GM21447 (cell line): ENCODE data around the gene LCN6.

Source experiments
- ATAC-seq: cut with Tn5 transposase; IDR thresholded peaks from one replicate; pipeline ENCODE4 v1.9.1; 2021; ENCODE audit not compliant: unreplicated experiment

LCN6 gene

DNA sequence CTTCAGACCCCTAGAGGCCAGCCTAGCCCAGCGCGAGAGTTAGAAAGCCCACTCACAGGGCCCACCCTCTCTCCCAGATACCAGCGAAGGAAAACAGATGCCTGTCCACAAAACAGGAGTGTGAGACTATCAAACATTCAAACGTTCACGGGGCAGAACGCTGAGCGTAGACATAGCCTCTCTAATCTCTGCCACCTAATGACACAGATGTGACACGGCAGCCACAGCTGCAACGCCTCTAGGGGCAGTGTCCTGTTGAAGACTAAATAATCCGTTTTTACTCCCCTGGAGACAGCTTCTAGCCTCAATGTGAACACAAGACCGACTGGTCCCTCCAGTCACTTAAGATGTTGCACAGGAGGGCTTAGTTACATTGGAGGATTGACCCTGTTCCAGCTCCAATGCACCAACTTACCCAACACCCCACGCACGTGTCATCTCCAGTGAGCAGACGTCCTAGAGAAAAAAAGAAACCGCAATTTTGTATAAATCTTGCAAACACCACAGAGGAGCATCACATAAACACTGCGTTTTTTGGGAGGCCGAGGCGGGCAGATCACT is 21.6 kb downstream of the LCN6 start:
- no peak for ATAC-seq

DNA sequence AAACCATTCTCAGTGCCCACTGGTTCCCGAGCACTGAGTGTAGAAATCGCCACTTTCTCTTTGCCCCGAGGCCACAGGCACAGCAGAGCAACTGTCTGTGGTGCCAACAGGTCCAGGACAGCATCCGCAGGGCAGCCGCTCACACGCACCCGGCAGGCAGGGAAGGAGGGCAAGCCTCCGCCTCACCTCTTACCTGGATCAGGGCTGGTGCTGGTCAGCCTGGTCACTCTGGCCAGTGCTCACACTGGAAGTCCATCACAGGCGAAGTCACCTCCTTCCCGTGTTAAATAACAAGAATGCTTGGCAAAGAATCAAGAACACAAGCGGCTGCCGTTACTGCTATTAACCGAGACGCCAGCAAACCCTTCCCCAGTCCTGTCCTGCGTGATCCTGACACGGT is 22.2 kb downstream of the LCN6 start:
- ATAC-seq, result no peak

DNA sequence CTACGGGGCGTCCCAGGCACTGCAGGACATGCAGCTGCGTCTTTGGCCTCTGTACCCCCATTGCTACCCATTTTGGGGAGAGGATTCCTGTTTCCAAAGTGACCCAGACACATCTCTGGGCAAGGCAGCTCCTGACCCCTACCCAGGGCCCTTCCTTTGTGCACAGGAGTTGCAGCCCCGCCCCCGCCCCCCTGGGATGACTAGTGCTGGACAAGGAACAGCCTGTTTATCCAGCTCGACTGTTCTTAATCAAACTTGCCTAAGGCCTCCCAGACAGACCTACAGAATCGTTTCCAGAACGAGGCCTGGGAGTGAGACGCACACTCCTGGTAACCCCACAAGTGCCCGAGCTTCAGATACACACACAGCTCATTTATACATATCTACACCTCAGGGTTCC is 22.7 kb downstream of the LCN6 start:
- ATAC-seq, result no peak

DNA sequence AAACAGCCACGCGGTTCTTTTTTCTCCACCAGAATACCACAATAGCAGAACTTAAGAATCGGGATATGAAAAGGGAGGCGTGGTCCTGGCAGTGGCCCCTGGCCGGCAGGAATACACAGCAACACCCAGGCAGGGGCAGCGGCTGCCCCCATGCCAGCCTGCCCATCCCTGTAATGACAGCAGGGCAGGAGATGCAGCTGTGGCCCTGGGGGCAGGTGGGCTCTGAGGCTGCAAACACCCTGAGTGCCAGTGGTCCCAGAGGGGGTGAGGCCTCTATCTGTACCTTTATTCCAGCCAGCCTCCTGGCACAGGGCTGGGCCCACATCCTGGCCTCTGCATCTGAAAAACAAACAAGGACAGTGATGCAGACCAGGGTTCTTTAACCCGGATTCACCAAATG is 23.6 kb downstream of the LCN6 start:
- ATAC-seq, result no peak

DNA sequence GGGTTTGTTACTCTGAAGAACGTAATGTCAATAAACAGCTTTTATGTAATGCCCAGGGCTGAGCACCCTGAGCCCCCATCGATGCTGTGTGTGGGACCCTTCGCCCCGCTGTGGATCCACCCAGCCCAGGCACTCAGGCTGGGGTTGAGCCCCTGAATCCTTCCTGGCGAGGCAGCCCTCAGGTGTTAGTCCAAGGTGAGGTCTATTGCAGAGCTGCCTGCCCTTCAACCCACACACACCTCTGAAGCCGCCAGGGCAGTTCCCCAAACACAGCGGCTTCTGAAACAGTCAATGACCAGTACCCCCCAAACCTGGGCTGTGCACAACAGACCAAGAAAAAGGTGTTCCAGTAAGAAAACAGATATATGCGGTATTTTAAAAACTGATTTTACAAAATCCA is 24.3 kb downstream of the LCN6 start:
- no peak for ATAC-seq

DNA sequence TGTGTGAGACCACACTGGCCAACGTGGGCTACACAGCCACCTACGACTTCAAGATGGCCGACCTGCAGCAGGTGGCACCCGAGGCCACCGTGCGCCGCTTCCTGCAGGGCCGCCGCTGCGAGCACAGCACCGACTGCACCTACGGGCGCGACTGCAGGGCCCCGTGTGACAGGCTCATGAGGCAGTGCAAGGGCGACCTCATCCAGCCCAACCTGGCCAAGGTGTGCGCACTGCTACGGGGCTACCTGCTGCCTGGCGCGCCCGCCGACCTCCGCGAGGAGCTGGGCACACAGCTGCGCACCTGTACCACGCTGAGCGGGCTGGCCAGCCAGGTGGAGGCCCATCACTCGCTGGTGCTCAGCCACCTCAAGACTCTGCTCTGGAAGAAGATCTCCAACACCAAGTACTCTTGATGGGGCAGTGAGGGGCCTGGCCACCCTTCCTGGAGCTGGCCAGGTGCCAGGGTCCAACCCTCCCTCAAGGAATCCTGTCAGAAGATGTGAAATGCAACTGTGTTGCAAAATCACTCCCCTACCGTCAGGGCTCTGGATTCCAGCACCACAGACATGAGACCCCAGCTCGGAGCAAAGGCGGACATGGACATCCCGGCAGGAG is 24.9 kb downstream of the LCN6 start:
- ATAC-seq, result no peak

DNA sequence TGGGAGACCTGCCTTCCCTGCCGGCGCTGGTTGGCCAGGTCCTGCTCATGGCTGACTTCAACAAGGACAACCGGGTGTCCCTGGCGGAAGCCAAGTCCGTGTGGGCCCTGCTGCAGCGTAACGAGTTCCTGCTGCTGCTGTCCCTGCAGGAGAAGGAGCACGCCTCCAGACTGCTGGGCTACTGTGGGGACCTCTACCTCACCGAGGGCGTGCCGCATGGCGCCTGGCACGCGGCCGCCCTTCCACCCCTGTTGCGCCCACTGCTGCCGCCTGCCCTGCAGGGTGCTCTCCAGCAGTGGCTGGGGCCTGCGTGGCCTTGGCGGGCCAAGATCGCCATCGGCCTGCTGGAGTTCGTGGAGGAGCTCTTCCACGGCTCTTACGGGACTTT is 25.4 kb downstream of the LCN6 start:
- ATAC-seq, result no peak

DNA sequence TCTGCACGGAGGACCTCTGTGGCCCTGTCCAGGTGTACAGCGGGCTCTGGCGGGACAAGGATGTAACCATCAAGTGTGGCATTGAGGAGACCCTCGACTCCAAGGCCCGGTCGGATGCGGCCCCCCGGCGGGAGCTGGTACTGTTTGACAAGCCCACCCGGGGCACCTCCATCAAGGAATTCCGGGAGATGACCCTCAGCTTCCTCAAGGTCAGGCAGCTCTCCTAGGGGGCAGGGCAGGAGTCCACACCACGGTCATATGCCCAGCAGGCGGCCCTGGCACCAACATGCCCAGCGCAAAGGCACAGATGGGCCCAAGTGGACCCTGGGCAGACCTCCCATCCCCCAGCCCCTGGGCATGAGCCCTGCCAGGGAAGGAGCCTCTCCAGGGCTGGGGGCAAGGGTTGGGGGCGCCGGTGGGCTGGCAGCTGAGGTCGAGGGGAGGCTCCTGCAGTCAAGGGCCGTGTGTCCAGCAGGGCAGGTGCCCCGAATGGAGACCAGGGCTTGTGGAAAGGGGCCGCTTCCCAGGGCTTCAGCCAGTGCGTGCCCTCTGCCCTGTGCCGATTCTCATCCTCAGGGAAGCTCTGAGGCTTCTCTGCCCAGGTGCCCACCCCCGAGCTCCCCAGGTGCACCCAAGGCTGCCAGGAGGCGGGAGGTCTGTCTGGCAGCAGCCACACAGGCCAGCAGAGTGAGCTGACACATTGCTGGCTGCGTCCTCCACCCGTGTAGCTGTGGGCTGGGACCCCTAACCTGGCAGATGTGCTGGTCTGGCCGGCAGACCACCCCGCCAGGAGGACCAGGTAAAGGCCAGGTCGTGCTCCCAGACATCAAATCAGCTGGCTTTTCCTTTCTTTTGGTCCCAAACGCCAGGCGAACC is 26.0 kb downstream of the LCN6 start:
- ATAC-seq, result no peak

DNA sequence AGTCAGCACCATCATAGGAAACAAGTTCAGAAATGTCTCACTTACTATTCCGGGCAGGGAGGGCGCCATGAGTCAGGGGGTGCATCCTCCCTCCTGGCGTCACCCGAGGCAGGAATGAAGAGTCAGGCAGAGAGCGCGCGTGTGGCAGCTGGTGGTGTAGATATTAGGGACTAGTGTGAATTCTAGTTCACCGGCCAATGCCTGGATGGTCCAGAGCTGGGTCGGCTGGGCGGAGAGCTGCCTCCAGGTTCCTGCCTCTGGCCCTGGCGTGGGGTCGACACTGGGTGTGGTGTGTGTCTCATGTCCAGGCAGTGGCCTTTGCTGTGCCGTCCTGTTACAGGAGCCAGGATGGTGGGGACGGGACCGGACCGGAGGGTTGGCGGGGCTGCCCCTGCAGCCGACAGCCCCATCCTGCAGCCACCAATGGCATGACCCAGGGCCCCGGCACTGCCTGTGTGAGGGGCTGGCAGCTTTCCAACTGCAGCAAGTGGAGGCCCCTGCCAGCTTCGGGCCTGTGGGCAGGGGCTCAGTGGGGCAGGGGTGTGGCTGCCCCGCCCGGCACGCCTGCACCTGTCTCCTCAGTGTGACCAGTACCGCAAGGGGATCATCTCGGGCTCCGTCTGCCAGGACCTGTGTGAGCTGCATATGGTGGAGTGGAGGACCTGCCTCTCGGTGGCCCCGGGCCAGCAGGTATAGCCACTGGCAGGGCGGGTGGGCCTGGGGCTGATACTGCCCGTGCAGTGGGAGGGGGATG is 26.8 kb downstream of the LCN6 start:
- ATAC-seq, result no peak

DNA sequence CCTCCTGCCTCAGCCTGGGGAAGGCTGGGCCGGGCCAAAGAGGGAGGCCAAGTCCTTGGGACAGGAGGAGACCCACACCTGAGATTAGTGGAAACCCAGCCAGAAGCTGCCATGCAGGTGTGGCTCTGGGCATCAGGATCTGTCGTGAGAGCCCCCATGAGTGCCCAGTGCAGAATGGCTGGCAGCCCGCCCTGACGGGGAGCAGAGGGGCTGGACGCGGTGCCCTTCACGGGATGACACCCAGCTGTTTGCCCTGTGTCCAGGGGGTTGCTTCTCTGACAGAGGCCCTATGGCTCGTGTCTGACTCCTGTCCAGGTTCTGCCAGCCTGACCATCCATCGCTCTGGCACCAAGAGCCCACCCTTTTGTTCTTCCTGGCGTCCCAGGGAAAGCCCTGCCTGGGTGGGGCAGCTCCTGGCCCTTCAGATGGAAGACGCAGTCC is 27.4 kb downstream of the LCN6 start:
- no peak for ATAC-seq

DNA sequence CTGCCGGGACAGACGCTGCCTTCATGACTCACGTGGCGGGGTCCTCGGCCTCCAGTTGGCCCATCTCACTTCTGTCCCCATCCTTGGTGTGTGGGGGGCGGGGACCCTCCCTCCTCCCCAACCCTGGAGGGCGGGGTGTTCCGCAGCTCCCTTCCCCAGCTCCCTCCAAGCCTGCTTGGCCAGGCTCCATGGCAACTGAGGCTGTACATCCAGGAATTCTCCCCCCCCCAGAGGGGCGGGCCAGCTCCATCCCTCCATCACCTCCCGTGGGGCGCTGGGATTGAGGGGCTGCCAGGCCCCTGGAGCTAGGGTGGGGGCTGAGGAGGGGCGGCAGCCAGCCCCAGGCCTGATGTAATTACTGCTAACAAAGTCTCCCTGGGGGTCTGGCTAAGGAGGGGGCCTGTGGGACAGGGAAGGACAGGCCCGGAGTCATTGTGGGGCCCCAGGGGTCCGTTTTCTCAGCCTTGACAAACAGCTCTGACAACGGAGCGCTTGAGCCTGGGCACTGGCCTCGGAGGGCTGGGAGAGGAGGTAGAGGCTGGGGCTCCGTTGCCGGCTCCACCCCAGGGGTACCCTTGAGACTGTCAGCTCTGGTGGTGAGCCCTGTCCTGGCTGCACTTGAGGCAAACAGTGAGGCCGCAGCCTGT is 28.0 kb downstream of the LCN6 start:
- no peak for ATAC-seq

DNA sequence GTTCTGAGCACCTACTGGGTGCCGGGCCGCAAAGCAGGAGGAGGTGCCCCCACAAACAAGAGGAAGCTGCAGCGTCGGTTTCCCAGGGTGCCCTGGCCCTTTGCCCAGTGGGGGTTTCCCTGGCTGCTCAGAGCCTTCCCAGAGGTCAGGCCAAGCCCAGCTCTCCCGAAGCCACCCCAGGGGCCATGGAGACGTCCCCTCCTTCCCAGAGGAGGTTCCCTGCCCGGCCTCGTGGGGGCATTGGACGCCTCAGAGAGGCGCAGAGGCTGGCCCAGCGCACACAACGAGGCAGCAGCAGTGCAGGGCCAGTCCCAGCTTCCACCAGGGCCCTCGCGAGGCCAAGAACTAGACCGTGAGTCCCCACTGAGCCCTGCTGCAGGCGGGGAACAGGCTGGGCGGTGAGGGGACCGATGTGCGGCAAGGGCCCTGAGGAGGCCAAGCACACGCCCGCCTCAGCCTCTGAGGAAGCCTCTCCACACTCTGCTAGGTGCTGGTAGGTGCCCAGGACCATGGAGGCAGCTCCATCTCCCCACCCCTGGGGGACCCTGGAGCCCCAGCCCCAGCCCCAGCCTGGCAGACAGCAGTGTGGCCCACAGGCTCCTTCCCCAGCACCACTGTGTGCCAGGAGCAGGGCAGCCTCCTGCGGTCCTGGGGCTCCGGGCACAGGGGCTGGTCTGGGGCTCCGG is 29.0 kb downstream of the LCN6 start:
- ATAC-seq, result no peak

DNA sequence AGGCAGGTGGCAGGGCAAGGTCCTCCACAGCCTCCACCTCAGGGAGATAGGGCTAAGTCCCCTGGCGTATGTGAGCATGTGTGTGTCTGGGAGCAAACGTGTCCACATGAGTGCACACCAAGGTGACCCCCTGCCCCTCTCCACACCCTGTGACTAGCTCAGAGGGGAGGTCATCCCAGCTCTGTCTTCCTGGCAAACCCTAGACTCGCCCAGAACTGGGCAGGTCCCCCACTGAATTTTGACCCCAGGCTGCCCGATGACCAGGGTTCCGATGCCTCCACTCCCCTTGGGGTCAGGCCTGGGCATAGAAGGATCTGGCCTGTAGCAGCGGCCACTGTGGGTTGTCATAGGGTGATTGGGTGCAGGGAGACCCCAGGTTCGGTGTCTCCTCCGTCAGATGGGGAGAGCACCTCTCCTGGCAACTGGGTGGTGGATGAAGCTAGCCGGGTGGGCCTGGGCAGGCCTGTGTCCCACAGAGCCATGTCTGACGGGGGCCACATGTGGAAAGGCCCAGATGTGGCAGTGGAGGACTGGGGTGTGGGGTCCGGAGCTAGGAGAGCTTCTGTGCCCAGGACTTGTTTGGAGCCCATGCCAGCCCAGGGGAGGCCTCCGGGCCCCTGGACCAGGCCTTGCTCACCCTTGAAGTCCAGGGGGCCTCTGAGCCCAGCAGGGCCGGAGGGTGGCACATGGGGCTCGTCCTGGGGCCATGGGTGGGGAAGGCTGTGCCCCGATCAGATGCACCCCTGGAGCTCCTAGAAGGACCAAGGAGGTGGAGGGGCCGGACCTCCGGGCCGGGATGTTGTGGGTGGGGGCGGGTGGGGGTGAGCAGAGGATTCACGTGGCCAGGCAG is 29.8 kb downstream of the LCN6 start:
- no peak for ATAC-seq

DNA sequence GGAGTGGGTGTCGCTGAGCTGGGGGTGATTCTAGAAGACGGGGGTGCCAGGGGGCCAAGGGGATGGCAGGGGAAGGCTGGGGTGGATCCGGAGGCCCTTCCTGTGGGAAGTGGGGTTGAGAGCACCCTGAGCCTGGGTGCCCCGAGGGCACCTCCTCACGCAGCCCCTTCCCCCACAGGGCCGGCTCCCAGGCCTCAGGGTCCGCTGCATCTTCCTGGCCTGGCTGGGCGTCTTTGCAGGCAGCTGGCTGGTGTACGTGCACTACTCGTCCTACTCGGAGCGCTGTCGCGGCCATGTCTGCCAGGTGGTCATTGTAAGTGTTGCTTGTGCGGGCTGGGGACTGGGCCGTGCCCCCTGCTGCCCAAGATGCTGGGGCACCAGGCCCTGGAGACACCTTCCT is 30.9 kb downstream of the LCN6 start:
- no peak for ATAC-seq

DNA sequence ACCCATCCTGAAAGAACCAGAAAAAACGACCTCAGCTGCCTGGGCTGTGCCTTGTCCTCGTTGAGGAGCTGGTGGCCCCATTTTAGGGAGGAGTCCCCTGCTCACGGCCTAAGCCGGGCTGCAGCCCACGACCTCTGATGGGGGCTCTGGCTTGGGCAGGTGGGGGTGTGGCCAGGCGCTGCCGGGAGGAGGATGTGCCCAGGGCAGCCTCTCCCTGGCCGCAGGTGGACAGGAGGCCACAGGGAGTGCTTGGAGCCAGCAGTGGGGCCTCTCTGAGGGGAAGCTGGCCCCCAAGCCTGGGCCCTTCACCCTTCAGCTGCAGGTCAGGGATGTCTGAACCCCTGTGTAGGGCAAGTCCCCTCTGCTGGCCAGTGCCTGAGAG is 33.4 kb downstream of the LCN6 start:
- ATAC-seq, result no peak

DNA sequence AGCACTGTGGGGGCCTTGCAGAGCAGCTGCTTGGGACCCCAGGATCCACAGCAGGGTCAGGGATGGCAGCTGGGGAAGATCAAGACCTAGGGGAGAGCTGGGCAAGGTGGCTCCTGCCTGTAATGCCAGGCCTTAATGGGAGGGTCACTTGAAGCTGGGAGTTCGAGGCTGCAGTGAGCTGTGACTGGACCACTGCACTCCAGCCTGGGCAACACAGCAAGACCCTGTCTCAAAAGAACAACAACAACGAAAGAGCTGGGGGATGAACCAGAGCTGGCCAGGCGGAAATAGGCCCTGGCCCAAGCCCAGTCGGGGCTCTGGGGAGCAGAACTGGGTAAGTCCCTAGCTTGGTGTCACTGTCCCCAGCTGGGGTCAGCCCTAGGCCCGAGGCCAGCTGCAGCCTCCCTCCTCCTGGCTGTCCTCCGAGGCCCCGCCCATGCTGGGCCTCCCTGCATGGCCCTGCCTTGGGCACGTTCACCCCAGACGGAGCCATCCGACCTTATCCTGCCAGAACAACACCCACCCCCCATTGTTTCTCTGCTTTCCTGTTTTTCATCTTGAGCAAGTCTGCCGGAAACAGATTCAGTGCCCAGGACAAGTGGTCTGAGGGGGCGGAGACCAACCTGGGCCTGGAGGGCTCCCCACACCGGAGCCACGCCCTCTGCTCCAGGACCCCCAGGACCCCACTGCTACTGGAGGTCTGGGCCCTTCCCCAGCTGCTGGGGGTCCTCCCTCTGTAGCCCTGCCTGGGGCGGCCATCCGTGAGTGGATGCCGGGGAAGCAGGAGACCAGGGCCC is 34.0 kb downstream of the LCN6 start:
- no peak for ATAC-seq

DNA sequence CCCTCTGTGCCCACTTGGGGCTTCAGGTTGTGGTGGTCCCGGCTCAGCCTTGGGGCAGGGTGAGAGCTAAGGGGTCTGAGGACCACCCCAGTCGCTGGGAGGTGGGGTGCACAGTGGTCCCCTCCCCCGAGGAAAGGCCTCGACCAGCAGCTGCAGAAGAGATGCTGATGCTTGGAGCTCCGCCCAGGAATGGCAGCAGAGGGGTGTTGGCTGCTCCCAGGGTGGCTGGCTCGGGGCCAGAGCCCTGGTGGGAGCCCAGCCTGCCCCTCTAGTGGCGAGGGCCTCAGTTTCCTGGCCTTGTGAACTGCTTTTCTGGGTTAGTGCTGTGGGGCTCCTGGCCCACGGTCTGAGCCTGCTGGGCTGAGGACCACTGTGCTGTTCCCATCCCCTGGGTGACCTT is 34.8 kb downstream of the LCN6 start:
- no peak for ATAC-seq

DNA sequence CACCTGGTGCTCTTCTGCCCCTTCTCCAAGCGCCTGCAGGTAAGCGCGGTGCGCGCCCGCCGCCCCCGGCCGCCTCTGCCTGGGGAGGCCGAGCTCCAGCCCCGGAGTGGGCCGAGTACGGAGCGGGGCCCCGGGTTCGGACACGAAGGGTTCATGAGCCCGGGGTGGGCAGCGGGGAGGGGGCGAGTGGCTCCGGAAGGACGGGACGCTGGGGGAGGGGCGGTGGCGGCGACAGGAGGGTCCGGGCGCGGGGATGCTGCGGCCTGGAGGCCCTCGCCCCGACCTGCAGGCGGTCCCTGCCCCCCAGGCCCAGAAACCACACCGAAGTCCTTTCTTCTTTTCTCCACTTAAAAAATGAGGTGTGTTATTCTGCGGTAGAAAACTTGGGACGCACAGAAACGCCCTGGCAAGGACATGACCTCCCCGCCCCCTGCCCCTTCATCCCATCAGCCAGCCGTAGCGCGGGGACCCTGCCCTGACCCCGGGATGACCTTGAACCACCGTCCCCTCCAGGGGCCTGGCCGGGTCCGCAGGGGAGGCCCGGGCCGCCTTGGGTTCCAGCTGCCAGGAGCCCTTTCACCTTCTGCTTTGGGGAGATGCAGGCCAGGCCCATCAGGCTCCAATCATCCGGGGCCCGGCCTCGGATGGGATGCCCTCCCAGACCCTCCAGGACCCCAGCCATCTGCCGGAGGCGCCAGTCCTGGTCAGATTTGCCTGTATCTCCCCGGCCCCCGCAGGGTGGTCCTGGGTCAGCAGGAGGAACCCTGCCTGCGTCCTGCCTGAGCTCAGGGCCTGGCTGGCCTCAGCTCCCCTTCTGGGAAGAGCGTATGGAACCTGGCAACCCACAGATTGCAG is 35.4 kb downstream of the LCN6 start:
- no peak for ATAC-seq
